Measurements from ENCODE around the gene ST3GAL3.
A peak's percentile ranks its signal among the peaks of the same experiment; 100 is the strongest.
"Not testable (repeated sequence)": the region's sequence is repeated elsewhere in the genome, so short reads cannot be mapped to it uniquely, and the experiment has no call there.

ST3GAL3 gene

DNA sequence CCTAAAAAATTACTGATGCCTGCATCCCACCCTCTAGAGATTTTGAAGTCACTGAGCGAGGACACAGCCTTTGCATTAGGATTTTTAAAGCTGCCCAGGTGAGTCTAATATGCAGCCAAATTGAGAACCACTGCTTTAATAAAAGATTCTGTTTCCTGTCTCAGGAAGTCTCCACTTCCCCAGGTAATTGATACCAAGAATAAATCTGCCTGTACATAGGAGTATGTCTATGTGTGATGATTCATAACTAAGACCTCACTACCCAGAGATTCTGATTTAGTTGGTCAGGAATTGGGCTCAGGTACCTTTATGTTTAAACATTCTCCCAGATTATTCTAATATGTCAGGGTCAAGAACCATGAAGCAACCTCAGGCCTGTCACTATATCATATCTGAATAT, 117.5 kb downstream of the ST3GAL3 start:
- no peak for DNase-seq

DNA sequence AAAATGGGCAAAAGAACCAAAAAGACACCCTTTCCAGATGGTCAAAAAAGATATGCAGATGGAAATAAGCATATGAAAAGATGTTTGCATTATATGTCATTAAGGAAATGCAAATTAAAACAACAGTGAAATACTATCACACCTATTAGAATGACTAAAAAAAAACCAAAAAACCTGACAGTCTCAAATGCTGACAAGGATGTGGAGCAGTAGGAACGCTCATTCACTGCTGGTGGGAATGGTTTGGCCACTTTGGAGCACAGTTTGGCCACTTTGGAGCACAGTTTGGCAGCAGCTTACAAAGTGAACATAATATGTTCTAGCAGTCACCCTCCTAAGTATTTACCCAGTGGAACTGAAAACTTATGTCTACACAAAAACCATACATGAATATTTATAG, 121.2 kb downstream of the ST3GAL3 start:
- no peak for DNase-seq

DNA sequence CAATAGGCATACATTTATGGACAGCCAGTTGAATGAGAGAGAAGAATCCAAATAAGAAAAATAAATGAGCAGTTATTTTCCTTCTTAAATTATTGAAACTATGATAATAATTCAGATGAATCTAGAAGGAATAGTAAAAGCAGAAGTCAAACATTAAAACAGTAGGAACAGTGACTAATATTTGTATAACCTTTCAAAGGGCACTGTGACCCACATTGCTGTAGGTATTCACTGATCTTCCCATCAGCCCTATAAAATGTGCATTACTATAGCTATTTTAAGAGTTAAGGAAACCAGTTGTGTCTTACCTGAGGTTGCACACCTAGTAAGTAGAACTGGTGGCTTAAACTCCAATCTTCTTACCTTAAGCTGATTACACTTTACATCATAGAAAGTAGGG, 123.5 kb downstream of the ST3GAL3 start:
- DNase-seq: no peak

DNA sequence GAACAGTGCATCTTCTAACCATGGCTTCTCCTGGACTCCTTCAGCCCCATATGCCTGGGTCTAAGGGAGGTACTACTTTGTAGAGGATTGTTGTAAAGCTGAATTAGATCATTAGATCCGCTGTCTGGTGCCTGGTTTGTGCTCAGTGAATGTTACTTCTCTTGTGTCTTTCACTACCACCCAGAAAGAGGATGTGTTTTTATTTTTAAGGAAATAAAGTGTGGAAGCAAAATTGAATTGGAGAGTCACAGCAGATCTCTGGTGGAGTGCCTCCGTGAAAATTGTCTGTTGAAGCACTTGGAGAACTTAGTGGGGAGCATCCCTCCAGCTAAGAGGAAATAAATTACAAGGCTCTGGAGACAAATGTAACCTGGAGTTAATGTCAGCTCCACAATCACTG, 124.5 kb downstream of the ST3GAL3 start:
- DNase-seq: no peak

DNA sequence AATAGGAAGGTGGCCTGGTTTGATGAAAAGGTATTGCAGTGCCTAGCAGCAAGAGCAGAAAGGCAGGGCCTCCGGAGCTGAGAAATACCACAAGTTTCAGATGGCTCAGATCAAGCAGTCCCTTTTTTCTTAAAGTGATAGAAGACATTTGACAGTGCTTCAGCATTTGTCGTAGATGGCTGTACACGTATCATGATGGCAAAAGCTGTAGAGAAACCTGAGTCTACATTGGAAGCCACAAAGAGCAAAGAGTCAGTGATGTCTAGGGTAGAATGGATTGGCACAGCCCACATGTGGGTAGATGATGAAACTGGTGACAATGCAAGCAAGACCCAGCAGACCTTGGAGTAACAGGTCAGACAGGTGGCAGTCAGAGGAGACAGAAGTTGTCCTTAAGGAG, 124.9 kb downstream of the ST3GAL3 start:
- DNase-seq: no peak

DNA sequence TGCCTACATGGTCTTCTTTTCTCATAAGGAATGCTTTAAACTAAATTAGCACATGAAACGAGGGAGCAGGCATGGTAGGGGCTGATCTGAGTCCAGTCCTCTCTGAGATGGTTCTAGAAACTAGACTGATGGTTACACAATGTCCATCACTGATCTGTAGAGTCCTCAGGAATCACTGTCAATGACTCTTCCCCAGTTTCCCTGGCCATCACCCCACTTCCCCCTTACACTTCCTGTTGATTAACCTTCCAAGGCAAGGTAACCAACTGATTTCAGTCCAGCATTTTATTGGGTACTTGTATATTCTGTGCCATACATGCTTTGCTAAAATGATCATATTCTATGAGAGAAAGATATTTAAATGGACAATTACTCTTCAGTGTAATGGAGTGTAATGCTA, 125.7 kb downstream of the ST3GAL3 start:
- DNase-seq: no peak

DNA sequence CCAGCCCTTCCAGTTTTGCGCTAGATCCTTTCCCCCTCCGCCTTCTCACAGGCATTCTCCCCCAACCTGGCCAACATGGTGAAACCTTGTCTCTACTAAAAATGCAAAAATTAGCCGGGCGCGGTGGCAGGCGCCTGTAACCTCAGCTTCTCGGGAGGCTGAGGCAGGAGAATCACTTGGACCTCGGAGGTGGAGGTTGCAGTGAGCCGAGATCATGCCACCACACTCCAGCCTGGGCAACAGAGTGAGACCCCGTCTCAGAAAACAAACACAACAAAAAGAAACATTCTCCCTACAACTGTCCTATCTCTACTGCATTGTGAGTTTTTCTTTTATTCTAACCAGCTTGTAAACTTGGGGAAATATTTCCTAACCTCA, 126.6 kb downstream of the ST3GAL3 start:
- DNase-seq: not testable (repeated sequence)

DNA sequence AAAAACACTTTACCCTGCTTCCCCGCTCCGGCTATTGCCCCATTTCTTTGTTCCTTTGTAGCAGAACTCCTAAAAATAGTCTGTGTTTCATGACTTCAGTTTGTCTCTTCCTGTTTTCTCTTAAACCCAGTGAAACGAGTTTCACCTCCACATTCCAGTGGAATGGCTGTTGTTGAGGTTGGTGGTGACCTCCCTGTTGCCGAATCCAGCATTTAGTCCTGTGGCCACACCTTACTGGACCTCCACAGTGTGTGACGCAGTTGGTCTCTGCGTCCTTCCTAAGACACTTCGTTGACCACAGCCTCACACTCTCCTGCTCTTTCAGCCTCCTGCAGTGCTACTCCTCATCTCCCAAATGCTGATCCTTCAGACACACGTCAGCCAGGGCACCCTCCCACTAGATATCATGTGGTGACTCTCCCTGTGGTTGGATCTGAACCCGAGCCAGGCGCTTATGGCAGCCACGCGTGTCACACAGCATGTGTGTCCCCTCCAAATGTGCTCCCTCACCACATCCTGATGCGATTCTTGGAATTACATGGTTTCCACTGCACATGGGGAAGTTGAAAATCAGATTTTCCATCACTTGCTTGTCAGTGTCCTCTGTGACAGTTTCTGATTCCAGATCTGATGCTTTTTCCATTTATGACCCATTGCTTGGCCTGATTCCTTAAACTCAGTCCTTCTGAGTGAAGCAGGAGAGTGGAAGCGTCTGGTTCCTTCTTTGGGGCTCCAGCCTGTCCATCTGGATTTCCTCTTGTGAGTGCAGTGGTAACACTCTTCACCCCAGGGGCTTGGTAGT, 127.1 kb downstream of the ST3GAL3 start:
- DNase-seq: no peak

DNA sequence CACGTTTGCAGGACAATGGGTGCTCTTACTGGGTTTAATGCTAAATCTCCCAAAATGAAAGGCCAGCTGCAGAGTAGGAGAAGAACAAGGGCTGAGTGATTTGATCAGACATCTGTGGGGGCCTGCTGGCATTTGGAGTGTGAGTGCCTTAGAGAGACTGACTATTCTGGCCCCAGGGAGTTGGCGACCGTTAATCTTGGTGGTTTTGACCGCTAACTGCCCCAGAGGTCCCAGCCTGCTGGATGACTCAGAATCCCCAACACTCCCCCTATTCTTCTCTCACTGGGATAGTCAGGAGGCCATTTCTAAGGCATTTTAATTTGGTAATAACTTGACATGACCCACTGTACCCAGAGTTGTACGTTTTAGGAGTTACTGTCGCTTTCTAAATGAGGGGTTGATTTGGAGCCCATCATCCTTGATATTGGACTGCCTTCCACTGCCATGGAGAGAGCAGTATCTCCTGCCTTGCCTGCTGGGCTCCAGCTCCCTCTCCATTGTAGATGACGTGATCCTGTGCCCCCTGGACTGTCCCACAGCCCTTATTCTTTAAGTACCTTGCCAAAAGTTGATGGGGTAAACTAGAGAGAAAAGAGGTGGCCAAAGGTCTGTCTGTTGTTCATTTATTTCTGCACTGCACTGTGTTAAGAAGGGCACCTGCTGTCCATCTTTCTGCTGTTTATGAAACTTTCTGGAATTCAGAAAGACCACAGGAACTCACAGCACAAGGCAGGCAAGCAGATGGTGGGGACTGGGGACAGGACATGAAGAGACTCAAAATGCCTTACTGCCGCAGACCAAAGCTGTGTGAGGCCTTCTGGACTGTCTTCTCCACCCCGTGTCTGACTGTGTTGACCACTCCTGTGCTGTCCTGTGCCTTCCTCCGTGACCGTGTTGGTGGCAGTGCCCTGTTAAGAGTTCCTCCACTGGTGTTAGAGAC, 128.0 kb downstream of the ST3GAL3 start:
- no peak for DNase-seq

DNA sequence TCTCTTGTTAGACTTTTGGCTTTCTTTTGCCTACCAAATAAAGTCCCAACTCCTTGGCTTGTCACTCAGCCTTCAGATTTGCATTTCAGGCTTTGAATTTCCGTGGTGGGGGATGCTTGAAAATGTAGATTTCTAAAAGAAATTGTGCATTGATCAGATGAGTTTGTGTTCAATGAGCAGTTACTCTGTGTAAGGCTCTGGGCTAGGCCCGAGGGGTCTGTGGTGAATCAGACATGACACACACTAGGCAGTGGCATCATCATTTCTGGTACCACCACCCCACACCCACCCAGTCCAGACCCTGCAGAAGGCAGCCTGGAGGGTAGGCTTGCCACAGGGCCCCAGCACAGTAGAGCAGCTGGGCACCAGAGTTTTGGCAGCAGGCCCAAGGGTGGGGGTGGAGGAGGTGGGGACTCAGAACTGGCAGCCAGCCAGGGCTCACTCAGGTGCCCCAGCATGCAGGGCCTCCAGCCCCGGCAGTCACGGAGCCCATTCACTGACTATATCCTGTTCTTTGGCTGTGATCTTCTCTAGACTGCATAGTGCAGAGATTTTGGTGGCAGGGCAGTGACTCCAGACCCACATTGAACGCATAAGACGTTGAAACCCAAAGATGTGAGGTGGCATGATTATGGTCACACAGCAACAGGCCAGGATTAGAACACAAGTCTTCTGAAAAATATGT, 129.1 kb downstream of the ST3GAL3 start:
- peak; percentile 65 to 77 for DNase-seq

DNA sequence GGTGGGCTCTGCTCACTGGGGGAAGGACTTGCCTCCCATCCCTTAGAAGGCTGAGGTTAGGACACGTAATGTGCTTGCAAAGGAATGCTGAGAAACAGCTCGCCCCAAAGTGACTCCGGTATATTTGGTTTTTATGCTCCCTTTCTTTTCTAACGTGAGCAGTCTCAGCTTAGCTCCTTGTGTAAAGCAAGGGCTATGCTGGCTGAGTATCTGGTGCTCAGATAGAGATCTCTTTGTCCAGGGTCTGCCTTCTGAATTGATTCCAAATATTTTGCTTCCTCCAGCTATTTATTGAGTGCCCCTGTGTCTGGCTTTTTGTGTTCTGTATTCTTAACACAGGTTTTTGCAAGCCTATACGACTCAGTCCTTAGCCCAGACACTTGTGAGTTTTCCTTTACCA, 131.7 kb downstream of the ST3GAL3 start:
- DNase-seq: no peak

DNA sequence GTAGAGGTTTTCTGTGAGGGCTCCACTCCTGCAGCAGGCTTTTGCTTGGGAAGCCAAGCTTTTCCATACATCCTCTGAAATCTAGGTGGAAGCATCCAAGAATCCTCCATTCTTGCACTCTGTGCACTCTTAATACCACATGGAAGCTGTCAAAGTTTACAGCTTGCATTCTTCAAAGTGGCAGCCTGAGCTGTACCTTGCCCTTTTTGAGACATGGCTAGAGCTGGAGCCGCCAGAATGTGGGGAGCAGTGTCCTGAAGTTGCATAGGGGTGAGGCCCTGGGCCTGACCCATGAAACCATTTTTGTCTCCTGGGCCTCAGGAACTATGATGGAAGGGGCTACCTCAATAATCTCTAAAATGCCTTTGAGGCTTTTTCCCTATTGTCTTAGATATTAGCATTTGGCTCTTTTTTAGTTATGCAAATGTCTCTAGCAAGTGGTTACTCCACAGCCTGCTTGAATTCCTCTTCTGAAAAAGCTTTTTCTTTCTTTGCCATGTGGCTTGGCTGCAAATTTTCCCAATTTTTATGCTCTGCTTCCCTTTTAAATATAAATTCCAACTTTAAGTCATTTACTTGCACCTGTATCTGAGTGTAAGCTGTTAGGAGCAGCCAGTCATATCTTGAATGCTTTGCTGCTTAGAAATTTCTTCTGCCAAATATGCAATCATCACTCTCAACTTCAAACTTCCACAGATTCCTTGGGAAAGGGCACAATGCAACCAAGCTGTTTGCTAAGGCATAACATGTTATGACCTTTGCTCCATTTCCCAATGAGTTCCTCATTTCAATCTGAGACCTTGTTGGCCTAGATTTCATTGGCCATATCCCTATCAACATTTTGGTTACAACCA, 134.2 kb downstream of the ST3GAL3 start:
- no peak for DNase-seq

DNA sequence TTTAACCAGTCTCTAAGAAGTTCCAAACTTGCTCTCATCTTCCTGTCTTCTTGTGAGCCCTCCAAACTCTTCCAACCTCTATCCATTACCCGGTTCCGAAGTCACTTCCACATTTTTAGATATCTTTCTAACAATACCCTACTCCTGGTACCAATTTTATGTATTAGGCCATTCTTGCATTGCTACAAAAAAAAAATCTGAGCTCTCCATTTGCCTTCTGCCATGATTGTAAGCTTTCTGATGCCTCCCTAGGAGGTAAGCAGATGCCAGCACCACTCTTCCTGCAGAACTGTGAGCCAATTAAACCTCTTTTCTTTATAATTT, 134.8 kb downstream of the ST3GAL3 start:
- no peak for DNase-seq

DNA sequence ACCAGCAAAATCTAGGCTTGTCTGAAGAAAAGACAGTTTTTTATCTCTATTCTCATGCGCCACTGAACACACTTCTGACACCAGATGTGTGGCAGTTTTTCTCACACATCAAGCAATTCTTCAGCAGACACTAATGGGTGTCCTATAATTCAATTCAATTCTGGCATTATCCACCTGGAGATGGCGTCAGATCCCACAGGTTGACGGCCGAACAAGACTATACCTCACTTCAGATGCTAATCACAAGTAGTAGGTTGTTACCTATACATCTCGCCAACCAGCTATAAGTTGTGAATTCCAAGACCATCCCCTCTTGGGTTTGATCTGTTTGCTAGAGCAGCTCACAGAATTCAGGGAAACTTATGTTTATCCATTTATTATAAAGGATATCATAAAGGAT, 136.3 kb downstream of the ST3GAL3 start:
- no peak for DNase-seq

DNA sequence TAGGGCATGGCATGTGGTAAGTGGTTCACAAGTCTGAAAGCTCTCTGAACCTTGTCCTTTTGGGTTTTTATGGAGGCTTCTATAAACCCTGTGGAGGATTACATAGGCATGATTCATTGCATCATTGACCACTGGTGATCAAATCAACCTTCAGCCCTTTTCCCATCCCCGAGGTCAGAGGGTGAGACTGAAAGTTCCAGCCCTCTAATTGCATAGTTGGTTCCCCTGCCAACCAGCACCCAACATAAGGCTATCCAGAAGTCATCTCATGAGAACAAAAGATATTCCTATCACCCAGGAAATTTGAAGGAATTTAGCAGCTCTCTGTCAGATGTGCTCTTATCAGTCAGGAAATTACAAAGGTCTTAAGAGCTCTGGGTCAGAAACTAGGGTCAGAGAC, 136.8 kb downstream of the ST3GAL3 start:
- no peak for DNase-seq

DNA sequence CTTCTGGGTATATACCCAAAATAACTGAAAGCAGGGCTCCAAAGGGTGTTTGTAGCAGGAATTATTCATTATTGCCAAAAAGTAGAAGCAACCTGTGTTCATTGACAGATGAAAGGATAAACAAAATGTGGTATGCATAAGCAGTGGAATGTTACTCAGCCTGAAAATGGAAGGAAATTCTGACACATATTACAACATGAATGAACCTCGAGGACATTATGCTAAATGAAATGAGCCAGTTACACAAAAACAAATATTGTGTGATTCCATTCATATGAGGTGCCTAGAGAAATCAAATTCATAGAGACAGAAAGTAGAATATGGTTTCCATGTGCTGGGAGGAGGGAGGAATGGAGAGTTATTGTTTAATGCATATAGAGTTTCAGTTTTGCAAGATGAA, 140.0 kb downstream of the ST3GAL3 start:
- DNase-seq: no peak

DNA sequence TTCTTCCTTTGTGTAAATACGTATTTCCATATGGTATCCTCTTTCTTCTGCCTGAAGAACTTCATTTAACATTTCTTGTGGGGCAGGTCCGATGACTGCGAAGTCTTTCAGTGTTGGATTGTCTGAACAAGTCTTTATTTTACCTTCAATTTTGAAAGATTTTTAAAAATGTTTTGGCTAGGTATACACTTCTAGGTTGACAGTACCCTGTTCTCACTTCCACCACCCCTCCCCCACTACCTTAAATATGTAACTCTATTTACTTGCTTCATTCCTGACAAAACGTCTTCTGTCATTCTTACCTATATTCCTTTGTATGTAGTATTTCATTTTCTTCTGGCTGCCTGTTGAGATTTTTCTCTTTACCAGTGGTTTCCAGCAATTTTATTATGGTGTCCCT, 140.5 kb downstream of the ST3GAL3 start:
- no peak for DNase-seq

DNA sequence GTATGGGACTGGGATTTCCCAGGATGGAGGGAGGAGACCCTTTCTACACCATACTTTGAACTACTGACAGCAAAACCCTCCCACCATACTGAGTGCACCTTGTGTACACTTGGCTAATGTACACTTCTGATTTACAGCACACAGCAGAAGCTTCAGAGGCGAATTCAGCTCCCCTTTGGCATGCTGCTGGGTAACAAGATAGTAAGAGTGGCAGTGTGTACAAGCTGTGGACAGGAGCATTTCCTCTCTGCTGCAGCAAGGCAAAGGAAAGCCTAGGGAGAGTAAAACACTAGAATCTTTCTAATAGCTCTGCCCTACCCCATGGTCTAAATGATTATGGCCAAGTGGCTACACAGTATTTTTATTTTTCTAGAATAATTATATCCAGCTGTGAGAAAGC, 142.3 kb downstream of the ST3GAL3 start:
- no peak for DNase-seq

DNA sequence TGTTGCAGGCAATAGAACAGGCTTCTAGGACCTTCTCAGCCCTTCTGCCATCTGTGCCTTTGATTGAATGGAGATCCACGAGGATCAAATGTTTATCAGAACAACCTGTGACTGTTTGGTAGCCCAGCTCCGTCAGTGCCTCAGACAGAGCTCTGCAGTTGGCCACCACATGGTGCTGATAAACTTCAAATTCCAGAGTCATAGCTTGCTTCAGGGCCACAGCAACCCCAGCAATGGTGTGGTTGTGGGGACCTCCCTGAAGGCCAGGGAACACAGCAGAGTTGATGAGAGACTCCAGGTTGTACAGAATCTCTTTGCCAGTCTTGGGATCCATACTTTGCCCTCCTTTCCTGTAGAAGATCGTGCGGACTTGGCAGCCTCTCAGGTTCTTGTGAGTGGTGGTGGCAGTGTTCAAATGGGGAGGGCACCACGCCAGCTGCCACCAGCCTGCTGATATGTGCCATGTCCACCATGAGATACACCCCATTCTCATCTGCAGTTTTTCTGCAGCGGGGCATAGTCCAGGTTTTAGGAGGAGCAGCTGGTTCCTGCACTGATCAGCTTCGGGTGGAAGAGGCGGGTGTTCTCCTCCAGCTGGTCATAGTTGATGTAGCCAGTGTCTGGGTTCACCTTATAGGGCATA, 143.4 kb downstream of the ST3GAL3 start:
- DNase-seq: no peak

DNA sequence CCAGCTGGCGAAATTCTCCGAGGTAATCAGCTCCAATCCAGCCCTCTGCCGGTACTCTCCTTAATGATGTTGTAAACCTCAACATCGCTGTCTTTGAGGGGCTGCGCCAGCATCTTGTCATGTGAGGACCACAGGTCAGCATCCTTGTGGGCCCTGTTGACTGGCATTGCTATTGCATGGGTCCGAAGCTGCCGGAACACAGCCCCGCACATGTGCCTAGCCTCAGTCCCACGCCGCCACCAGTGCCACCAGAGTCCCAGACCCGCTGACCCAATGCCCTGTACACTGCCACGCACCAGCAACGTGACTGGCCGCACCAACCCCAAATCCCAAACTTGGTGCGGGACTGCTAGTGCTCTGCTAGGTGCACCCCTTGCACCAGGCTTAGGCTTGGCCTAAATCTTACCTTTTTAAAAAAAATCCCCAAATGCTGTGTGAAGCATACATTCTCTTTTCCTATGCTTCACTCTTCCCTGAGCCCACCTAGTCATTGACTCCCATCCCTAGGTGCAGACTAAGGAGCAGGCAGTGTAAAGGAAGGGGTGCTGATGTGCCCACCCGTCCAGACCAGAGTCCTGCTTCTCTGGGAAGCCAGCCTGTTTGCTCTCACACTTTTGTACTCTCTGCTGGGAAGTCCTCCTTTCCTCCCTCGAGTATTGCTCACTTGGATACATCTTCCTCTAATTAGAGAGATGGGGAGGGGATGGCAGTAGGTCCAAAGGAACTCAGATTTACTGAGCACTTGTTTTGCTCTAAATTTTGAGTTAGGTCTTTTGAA, 144.4 kb downstream of the ST3GAL3 start:
- no peak for DNase-seq

DNA sequence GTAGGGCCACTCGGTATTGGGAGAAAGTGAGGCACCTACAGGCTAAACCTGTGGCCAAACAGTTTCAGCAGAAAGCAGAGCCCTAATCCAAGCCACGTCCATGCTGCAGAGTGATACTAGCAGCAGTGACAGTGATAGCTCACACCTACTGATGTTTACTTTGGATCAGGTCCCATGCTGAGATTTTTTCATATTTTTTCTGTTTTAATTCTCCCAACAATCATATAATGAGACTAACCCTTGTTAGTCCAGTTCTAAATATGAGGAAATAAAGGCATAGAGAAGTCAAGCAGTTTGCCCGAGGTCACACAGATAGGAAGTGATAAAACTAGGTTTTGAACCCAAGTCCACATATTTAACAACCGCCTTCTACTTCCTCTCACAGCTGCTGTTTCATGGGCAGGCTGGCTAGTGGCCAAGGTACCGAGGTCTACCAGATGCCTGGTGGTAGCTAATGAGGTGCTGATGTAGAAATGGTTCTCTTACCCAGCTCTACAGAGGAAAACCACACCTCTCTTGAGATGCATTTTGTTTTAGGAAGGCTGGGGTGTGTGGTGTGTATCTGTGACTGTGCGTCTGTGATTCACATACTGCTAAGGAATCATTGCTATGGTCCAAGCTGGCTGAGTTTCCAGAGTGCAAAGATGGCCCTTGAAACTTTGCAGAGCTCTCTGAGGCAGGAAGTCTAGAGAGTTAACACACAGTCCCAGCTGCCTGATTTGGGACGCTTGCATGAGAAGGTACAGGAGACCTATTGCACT, 146.0 kb downstream of the ST3GAL3 start:
- no peak for DNase-seq

Measured in stimulated activated CD4-positive, alpha-beta T cell treated with anti-CD3 and anti-CD28 coated beads, Interleukin-4, amount 100 ng/mL, for 4 hours (primary cell).